TTC549 (cell line): ENCODE results near the gene SSC5D.

Experiments used
- FAIRE-seq: peaks from 2 replicates; lab custom pipeline; 2012; peaks lifted over from hg19 to GRCh38; lab: Jason Lieb, UNC

The SSC5D gene

GRCh38 chr19:55566823-55567222, 78.6 kb downstream of the SSC5D start:
- FAIRE-seq = no peak

- no peak for FAIRE-seq
Measured at GRCh38 chr19:55567708-55568328, 79.6 kb downstream of the SSC5D start.
